ENCODE data around the gene MAJIN.

GRCh38 chr11:64960719-64961118, 11.2 kb downstream of the MAJIN start:
- TF ChIP-seq POLR2AphosphoS5 (IDR thresholded peaks at IDR 0.05; ENCODE audit: low read depth, low read length) = no peak
- no peak for TF ChIP-seq POLR2A (IDR thresholded peaks at IDR 0.05; ENCODE audit: low read depth, low read length)
- TF ChIP-seq TAF1 (IDR thresholded peaks at IDR 0.05; ENCODE audit: borderline replicate concordance, low read depth, low read length) = no peak
